HepG2 (cell line): ENCODE data around the gene AS3MT. TPM values are rescaled to one million over a fixed set of nuclear protein-coding genes. Genes with fewer than 3 reads are reported as not detected.

Source experiments
- ATAC-seq: fragments of 200-7000 bp; cut with Tn5 transposase; 3 replicates; pipeline ENCODE4 v1.9.1; 2020; ENCODE audit warnings: mild to moderate bottlenecking, moderate library complexity
- BruUV-seq: library from RNA; stranded (reverse); fragments of 400-500 nt; replicated peaks from 2 replicates; lab custom pipeline; 2021; lab: Mats Ljungman, UMichigan
- CTCF ChIA-PET: fragments of 300-600 bp; formaldehyde crosslinking; extraction: SDS; loops from one replicate; lab custom pipeline; 2021; ENCODE audit warnings: low total read pairs, inconsistent platforms, low intra/inter-chr PET ratio; lab: Yijun Ruan, JAX
- POLR2A ChIA-PET: fragments of 350-600 bp; sonication (Branson Sonifier 250); formaldehyde crosslinking; loops from one replicate; lab custom pipeline; 2020; ENCODE audit warnings: antibody characterized with exemption, inconsistent platforms; lab: Yijun Ruan, JAX
- DNase-seq: peaks from one replicate; pipeline ENCODE4 v3.0.0-alpha.2; 2015; ENCODE audit warnings: low spot score
- FAIRE-seq: peaks from 3 replicates; lab custom pipeline; 2011; peaks lifted over from hg19 to GRCh38; lab: Jason Lieb, UNC
- H2AFZ ChIP-seq: one replicate; pipeline ENCODE4 v1.6.1; 2011; ENCODE audit warnings: low read length, inconsistent platforms
- H3K27ac ChIP-seq: fragments of 300-600 bp; 3 replicates; pipeline ENCODE4 v1.8.0; 2011; ENCODE audit warnings: mixed run types, mild to moderate bottlenecking, mixed read lengths, low read length, inconsistent platforms; ENCODE audit not compliant: insufficient read depth; ENCODE audit errors: extremely low read length
- H3K27me3 ChIP-seq, 2 experiments: fragments of 200-600 bp in 1 of 2; 2 replicates in 1 of 2; 3 replicates in 1 of 2; pipeline versions ENCODE4 v1.6.0 to v1.8.0; 2011; ENCODE audit warnings: low read length in 2 of 2, mild to moderate bottlenecking in 2 of 2, moderate library complexity in 2 of 2, inconsistent platforms in 1 of 2; ENCODE audit not compliant: insufficient read depth in 2 of 2, control insufficient read depth in 1 of 2
- H3K36me3 ChIP-seq, 2 experiments: fragments of 200-600 bp in 1 of 2; replicated peaks in 1 of 2; 2 replicates in 1 of 2; 3 replicates in 1 of 2; pipeline versions ENCODE4 v1.5.1 to v1.8.0; 2011; ENCODE audit warnings: low read length in 2 of 2, inconsistent platforms in 1 of 2; ENCODE audit not compliant: insufficient read depth in 2 of 2, control insufficient read depth in 1 of 2
- H3K4me1 ChIP-seq: 2 replicates; pipeline ENCODE4 v1.5.1; 2012; ENCODE audit warnings: low read length, inconsistent platforms; ENCODE audit not compliant: insufficient read depth
- H3K4me2 ChIP-seq: 2 replicates; pipeline ENCODE4 v1.6.0; 2011; ENCODE audit warnings: low read depth, low read length, inconsistent platforms
- H3K4me3 ChIP-seq, 3 experiments: fragments of 200-600 bp in 1 of 3; sonication (generic), shearing (Covaris generic) in 1 of 3; replicated peaks in 1 of 3; 2 replicates each; pipeline ENCODE4 v1.5.1; 2011 to 2016; ENCODE audit warnings: low read length in 3 of 3, inconsistent platforms in 2 of 3, low read depth in 2 of 3, mild to moderate bottlenecking in 2 of 3, control low read depth in 1 of 3, mixed read lengths in 1 of 3; ENCODE audit not compliant: insufficient read depth in 1 of 3
- H3K79me2 ChIP-seq: one replicate; pipeline ENCODE4 v1.6.1; 2011; ENCODE audit warnings: low read length, inconsistent platforms; ENCODE audit not compliant: insufficient read depth
- H3K9ac ChIP-seq: 2 replicates; pipeline ENCODE4 v1.6.0; 2011; ENCODE audit warnings: mild to moderate bottlenecking, low read depth, low read length, inconsistent platforms; ENCODE audit not compliant: insufficient read depth
- H3K9me3 ChIP-seq: 2 replicates; pipeline ENCODE4 v1.5.1; 2012; ENCODE audit warnings: mild to moderate bottlenecking, low read length
- H4K20me1 ChIP-seq: 2 replicates; pipeline ENCODE4 v1.6.0; 2011; ENCODE audit warnings: inconsistent platforms, mild to moderate bottlenecking, low read length, moderate library complexity; ENCODE audit not compliant: insufficient read depth
- CENPT ChIP-seq: sonication (generic); formaldehyde crosslinking; IDR thresholded peaks from 2 replicates; pipeline ENCODE4 v1.8.0; 2022; ENCODE audit warnings: low read depth, mild to moderate bottlenecking, moderate library complexity, missing genetic modification reagents
- KLF13 ChIP-seq: sonication (generic); formaldehyde crosslinking; IDR thresholded peaks from 2 replicates; pipeline ENCODE4 v1.4.0; 2020; ENCODE audit warnings: mild to moderate bottlenecking, missing genetic modification reagents
- PAXIP1 ChIP-seq: sonication (generic); formaldehyde crosslinking; conservative IDR thresholded peaks from 2 replicates; pipeline ENCODE4 v1.4.0; 2020; ENCODE audit warnings: mild to moderate bottlenecking, missing genetic modification reagents, moderate library complexity
- RBAK ChIP-seq: sonication (generic); formaldehyde crosslinking; IDR thresholded peaks from 2 replicates; pipeline ENCODE4 v1.5.1; 2020; ENCODE audit warnings: mild to moderate bottlenecking, missing genetic modification reagents
- RCOR2 ChIP-seq: IDR thresholded peaks from 2 replicates; pipeline ENCODE4 v1.6.1; 2016; ENCODE audit warnings: missing biosample characterization, missing genetic modification reagents
- TBP ChIP-seq: sonication (generic); formaldehyde crosslinking; IDR thresholded peaks from 2 replicates; pipeline ENCODE4 v1.5.0; 2020; ENCODE audit warnings: missing genetic modification reagents
- YEATS2 ChIP-seq: sonication (generic); formaldehyde crosslinking; IDR thresholded peaks from 2 replicates; pipeline ENCODE4 v1.4.0; 2020; ENCODE audit warnings: missing genetic modification reagents, borderline replicate concordance
- ZC3H4 ChIP-seq: sonication (generic); formaldehyde crosslinking; IDR thresholded peaks from 2 replicates; pipeline ENCODE4 v1.4.0; 2020; ENCODE audit warnings: missing genetic modification reagents, borderline replicate concordance
- ZFP36 ChIP-seq: fragments of 150-350 bp; IDR thresholded peaks from 2 replicates; pipeline ENCODE4 v1.6.1; 2018; ENCODE audit warnings: borderline replicate concordance, low read length, low read depth; ENCODE audit not compliant: partially characterized antibody
- ZMYM2 ChIP-seq: sonication (generic); formaldehyde crosslinking; IDR thresholded peaks from 2 replicates; pipeline ENCODE4 v1.8.0; 2022; ENCODE audit warnings: mild to moderate bottlenecking, missing genetic modification reagents
- ZNF350 ChIP-seq: sonication (generic); formaldehyde crosslinking; IDR thresholded peaks from 2 replicates; pipeline ENCODE4 v1.4.0; 2020; ENCODE audit warnings: mild to moderate bottlenecking, low read depth, missing genetic modification reagents, borderline replicate concordance
- ZNF569 ChIP-seq: sonication (generic); formaldehyde crosslinking; IDR thresholded peaks from 2 replicates; pipeline ENCODE4 v1.5.0; 2020; ENCODE audit warnings: mild to moderate bottlenecking, missing genetic modification reagents, moderate library complexity, borderline replicate concordance
- in situ Hi-C: cut with HindIII; loops from 2 replicates; pipeline ENCODE4 v1.10.0; 2017; ENCODE audit warnings: low pct_unique_long_range_greater_than_20kb; ENCODE audit not compliant: extremely low pct_ligation_motif_present
- intact Hi-C: fragments of 100-400 bp; cut with micrococcal nuclease; formaldehyde crosslinking; loops from one replicate; pipeline ENCODE4 v1.10.0; 2022; ENCODE audit not compliant: unreplicated experiment
- polyA plus RNA-seq, 8 experiments: library from polyadenylated mRNA; depleted of rRNA in 3 of 8; stranded (reverse) in 7 of 8; unstranded in 1 of 8; fragments of >200 nt; fragmentation: Illumina TruSeq in 4 of 8; extraction: Trizol in 4 of 8; gene quantifications; 2 replicates each; pipeline versions ENCODE4 v1.2.1 to v1.2.3, GENCODE V29; 2011 to 2016; ENCODE audit warnings: low read depth in 4 of 8, missing spikeins in 1 of 8, mixed read lengths in 1 of 8; ENCODE audit not compliant: insufficient read depth in 1 of 8
- total RNA-seq, 5 experiments: library from RNA; depleted of rRNA; stranded (reverse); fragments of >200 nt; fragmentation: Illumina TruSeq; extraction: Trizol; gene quantifications; 2 replicates each; pipeline ENCODE4 v1.2.3, GENCODE V29; 2016; ENCODE audit warnings: low read depth in 1 of 5

AS3MT gene
- total and polyA plus RNA-seq, 2 of the 13 experiments (the other 11 are each of a cell fraction or from before 2014, with no cell fraction given), result 8.7 to 17.4 TPM

GRCh38 chr10:102923601-102924000 is 54.3 kb downstream of the AS3MT start:
- no peak overlapping the region for H3K4me3 ChIP-seq
- H3K4me1 ChIP-seq, result peaks cover 34% of the 10 kb centered on the region
- DNase-seq, result no peak
- no peak for FAIRE-seq
- H3K27me3 ChIP-seq, result no peaks in the 10 kb centered on the region; a peak in 2 of 5 replicates
- H4K20me1 ChIP-seq, result peaks cover 23% of the 10 kb centered on the region
- POLR2A ChIA-PET, result no interaction called here
- H3K9me3 ChIP-seq, result no peaks in the 10 kb centered on the region
- no peak overlapping the region for H2AFZ ChIP-seq
- peaks cover 83% of the 10 kb centered on the region for H3K79me2 ChIP-seq
- no peak for ATAC-seq
- peaks cover 2 to 8% of the 10 kb centered on the region in 2 experiments; a peak in 4 of 5 replicates for H3K36me3 ChIP-seq
- in situ Hi-C loops, result no loop called here
- TF ChIP-seq KLF13 (CRISPR knock-in tag), result no peak
- TF ChIP-seq TBP (CRISPR knock-in tag), result no peak
- TF ChIP-seq YEATS2 (CRISPR knock-in tag), result no peak
- no peak for TF ChIP-seq CENPT
- no peak for TF ChIP-seq ZFP36
- no peak for TF ChIP-seq RCOR2 (CRISPR knock-in tag)
- no peak for TF ChIP-seq ZNF350
- no peak for TF ChIP-seq PAXIP1
- no peak for TF ChIP-seq ZC3H4 (CRISPR knock-in tag)
- no peak for TF ChIP-seq ZNF569 (CRISPR knock-in tag)
- TF ChIP-seq ZMYM2 (CRISPR knock-in tag), result no peak
- no peak for TF ChIP-seq RBAK (CRISPR knock-in tag)
- TF ChIP-seq, all 625 proteins: peak for 0
- BruUV-seq, result no TSS peak
- no peak overlapping the region for H3K27ac ChIP-seq
- intact Hi-C loops, result loop anchor here (5.0 kb wide), 1 partner anchor 64 kb away; no protein-coding TSS in a partner anchor
- no peak overlapping the region for H3K9ac ChIP-seq
- H3K4me2 ChIP-seq, result peak overlapping the region; percentile 88
- CTCF ChIA-PET, result no interaction called here
